ENCODE results near the gene F11.
"Not testable (repeated sequence)": the region's sequence is repeated elsewhere in the genome, so short reads cannot be mapped to it uniquely, and the experiment has no call there.

Gene F11

DNA sequence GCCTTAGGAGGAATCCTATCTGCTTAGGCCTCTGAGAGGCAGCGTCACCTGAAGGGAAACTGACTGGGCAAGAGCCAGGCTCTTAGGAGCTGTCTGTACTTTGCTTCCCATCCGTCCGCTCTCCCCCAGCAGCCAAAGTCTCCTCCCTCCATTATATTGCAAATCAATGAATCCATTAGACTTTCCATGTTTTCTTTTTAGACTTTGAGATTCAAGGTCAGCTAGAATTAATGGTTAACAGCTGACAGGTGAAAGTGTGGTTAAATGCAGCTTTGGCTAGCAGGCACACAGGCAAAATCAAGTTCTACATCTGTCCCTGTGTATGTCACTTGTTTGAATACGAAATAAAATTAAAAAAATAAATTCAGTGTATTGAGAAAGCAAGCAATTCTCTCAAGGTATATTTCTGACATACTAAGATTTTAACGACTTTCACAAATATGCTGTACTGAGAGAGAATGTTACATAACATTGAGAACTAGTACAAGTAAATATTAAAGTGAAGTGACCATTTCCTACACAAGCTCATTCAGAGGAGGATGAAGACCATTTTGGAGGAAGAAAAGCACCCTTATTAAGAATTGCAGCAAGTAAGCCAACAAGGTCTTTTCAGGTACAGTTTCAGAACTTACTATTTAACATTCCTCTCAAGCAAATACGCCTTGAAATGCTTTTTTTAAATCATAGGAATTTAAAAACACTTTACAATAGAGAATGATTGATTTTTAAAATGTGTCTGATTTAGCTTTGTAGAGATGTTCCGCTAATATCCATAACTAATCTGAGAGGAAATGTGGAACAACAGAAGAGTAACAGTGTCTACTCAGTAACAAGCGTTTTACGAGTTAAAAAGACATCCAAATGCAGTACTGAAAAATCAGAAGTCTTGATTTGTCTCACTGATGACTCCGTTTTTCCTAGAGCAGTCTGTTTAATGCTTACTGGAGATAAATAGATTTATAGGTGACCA is at the start of gene F11:
F11 (plus strand) TSS at position 507 of the 970 bp plus-strand sequence. CDS start 948 bp downstream, outside the sequence.
- DNase-seq (ENCODE audit: low spot score): no peak

DNA sequence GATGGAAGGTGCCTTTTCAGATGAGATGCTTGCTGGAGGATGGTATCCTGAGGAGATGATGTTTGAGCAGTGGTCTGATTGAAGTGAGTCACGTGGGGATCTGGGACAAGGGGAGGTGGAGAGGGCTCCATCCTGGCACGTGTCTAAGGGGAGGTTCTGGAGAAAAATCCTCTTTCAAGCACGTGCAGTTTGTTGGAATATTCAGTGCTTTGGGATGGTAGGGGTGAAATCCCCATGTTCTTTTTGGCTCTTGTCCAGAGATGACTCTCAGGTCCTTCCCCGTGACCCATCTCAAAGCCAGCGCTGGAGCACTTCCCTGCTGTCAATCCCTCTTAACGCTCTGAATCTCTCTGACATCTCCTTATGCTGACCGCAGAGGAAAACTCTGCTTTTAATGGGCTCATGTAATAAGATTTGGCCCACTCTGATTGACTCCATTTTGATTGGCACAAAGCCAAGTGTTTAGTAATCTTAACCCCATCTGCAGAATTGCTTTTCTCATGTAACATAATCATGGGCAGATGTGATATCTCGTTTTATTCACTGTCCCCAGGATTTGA is 49.4 kb upstream of the F11 start:
- no peak for DNase-seq (ENCODE audit: low spot score)

DNA sequence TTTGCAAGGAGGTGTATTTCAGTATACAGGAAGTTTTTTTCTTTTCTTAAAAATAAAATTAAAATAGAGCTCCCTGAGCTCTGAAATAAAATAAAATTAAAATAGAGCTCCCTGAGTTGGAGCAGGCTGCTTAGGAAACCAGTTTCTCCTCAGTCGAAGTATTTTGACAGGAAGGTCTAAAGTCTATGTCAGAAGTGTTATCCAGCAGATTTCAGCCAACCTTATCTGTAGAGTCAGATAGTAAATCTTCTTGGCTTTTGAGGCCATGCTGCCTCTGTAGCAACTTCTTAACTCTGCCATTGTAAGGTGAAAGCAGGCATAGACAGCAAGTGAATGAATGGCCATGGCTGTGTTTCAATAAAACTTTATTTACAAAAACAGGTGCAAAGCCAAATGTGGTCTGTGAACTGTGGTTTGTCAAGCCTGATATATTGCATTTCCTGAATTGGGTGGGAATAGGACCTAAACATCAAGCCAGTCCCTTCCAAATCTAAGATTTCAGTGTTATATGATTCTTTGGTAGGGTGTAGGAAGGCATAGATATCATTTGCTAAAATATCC is 48.2 kb upstream of the F11 start:
- DNase-seq (ENCODE audit: low spot score): no peak

DNA sequence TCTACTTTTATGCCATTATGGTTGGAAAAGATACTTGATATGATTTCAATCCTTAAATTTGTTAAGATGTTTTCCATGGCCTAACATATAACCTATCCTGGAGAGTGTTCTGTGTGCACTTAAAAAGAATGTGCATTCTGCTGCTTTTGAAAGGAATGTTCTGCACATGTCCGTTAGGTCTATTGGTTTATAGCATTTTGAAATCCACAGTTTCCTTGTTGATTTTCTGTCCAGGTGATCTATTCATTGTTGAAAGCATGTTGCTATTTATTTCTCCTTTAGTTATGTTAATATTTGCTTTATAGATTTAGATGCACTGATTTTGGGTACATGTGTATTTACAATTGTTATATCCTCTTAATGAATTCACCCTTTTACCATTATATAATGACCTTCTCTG is 44.4 kb upstream of the F11 start:
- no peak for DNase-seq (ENCODE audit: low spot score)

DNA sequence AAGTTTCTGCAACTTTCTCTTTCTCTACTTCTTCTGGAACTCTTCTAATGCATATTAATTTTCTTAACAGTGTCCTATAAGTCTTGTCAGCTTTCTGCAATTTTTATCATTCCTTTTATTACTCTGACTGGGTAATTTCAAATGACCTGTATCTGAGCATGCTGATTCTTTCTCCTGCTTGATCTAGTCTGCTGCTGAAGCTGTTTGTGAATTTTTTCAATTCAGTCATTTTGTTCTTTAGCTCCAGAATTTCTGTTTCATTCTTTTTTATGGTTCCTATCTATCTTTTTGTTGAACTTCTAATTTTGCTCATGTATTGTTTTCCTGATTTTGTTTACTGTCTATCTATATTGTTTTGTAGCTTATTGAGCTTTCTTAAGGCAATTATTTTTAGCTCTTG is 40.1 kb upstream of the F11 start:
- DNase-seq (ENCODE audit: low spot score): no peak

DNA sequence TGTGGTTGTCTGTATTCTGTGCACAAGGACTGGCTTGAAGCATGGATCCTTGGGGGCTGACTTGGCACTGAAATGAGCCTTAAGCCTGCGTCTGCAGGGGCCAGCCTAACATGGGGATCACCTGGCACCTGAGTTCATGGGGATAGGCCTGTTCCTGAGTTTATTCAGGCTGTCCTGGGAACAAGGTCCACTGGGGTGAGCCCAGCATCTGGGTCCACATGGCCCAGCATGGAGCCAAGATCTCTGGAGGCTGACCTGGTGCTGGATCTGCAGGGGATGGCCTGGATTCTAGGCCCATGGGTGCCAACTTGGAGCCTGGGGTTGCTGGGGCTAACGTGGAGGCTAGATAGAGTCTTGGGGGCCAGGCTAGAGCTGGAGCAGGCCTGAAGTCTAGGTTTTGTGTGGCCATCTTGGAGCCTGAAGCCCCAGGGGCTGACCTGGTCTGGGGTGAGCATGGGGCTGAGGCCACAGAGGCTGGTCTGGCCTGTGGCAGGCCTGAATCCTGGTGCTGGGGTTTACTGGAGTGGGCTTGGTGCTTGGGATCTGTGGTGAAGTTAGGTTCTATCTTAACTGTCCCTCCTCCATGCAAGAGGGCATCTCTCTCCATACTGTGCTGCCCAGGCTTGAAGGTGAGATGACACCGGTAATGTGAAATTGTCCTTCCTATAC is 39.3 kb upstream of the F11 start:
- no peak for DNase-seq (ENCODE audit: low spot score)

DNA sequence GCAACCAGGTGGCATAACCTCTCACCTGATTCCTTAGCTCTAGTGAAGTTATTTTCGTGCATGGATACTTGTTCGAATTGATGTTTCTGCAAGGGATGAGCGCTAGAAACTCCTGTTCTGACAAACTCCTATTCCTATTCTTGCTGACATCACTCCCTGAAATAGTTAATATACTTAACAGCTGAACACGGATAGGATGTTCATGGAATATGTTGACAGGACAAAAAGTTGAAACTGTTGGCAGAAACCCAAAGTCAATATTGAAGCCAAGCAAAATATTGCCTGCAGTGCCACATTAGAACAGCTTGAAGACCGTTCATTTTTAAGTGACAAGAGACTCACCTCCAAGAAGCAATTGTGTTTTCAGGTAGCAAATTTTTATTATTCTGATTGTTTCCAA is 38.8 kb upstream of the F11 start, which contains the start of gene KLKB1:
KLKB1 (plus strand) TSS at position 287 of the 400 bp plus-strand sequence. CDS start 689 bp downstream, outside the sequence.
- no peak for DNase-seq (ENCODE audit: low spot score)

DNA sequence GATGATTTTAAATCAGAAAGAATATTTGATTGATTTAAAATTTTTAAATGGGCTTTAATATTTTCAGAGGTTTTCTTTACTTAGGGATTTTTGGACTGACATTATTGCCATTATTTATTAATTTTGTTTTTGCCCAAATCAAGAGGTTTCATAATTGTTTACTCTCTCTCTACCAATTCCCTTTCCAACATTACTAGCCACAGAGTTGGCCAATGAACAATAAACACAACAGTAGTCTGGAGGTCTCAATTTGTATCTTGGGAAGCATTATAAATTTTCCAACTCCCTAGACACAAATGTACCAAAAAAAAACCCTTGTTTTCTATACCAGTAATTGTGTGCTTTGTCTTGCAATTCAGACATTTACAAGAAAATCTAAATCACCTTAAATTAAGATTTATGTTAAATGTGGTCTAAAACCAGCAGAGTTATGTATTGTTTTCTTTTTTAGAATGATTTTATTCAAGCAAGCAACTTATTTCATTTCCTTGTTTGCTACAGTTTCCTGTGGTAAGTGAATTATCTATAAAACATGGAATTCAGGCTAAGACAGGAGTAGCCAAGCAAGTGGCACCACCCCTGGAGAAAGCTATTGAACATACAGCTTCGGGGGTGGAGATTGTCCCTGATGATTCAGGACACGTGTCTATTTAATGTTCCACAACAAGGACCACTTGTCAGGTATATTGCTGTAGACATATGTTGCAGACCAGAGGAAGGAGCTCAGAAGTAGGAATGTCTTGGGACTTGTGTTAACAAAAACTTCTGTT is 38.1 kb upstream of the F11 start:
- no peak for DNase-seq (ENCODE audit: low spot score)

DNA sequence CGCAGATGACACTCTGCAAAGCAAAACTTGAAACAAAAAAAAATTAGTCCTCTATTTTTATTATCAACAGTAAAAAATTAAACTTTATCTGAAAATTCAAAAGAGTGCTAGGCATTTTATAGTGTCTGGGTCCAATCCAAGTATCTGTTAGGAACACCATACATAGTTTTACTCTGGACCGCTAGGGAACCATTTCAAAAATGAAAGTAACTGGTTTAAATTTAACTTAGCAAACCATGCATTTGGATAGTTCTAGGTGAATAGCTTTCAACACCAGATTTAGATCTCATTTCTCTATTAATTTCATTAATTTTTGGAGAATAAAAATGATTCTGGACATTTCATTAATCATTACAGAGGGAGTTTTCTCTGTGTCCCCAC is 37.5 kb upstream of the F11 start:
- DNase-seq (ENCODE audit: low spot score): no peak

DNA sequence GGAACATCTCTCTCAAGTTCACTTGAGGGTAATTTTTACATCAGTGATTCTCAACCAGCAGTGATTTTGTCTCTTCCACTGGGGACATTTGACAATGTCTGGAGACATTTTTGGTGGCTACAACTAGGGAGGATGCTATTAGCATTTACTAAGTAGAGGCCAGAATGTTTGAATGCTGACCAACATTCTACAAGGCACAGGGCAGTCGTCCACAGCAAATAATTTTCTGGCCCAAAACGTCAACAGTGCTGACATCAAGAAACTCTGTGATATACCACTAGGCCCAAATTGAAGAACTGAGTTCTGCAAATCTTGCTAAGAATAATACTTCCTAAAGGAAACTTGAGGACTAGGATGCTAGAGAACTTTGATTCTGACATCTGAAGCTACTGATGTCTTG is 31.6 kb upstream of the F11 start:
- no peak for DNase-seq (ENCODE audit: low spot score)

DNA sequence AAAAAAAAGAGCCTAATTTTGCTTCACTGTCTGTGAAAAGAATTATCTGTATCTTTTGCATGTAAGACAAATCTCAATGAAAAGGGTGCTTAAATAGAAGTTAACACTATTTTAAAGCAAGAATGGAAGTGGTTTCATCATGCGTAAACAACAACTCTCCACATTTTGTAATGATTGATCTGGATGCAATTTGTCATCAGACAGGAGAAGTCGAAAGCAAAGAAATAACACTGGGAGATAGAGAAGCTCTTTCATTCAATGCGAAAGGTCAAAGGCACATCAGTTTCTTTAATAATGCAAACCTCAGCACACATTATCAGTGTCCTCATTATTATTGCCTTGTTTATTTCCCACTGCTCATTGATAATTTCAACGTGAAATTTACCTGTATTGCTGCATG is 29.9 kb upstream of the F11 start:
- DNase-seq (ENCODE audit: low spot score): no peak

DNA sequence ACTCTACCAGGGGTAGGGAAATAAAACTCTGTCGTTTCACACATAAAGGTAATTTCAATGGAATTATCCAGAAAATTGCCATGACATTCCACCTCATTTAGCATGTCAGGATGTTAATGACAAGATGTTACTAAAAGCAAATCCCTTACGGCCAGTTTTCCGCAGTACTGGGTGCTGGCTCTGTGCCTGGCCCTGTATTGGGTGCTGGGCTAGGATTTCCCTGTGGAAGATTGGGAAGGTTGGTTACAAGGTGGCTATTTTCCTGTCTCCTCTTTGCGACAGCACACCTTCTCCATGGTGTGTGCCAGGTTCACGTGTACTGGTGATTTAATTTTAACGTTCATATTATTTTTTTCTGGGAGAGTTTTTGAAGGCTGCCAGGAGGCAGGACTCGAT is 25.5 kb upstream of the F11 start:
- DNase-seq (ENCODE audit: low spot score): no peak

DNA sequence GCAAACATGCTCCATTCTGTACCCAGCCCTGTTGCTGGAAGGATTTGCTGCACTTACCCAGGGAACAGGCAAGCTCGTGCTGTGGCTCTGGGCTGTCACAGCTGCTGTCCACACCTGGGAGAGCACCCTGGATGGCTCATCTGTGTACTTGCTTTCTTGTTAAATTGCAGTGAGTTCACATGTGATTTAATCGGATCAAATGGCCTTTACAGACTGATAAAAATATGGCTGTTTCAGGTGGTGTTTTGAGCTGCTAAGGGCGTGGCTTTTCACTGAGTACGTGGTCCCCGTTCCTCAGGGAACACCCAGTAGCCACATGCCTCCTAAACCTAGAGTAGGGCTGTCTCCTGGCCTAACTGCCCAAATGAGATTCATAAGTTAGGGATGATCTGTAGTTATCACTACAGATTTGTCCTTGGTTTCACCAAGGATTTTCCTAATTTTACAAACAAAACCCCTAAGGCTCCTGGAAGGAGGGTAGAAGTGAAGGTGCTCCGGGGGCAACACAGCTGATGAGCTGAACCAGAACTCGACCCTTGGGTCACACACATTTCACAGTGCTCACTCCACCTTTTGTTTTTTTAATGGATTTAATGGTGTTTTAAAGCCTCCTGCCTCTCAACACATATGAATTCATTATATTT is 25.0 kb upstream of the F11 start:
- DNase-seq (ENCODE audit: low spot score): no peak

DNA sequence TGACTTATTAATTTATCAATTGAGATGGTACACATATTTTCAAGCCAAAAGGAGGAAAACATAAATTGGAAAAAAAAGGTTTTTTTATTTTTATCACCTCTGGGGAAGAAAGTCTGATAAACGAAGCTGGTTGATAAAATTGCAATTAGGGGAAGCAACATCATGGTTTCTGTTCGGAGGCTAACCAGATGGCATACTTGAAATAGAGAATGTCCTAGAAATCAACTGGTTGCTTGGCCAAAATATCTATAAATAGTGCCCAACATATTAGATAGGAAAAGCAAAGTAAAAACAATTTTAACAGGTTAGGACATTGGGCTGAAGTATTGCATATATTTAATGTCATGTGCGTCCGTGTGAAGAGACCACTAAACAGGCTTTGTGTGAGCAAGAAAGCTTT is 24.4 kb upstream of the F11 start:
- DNase-seq (ENCODE audit: low spot score): no peak

DNA sequence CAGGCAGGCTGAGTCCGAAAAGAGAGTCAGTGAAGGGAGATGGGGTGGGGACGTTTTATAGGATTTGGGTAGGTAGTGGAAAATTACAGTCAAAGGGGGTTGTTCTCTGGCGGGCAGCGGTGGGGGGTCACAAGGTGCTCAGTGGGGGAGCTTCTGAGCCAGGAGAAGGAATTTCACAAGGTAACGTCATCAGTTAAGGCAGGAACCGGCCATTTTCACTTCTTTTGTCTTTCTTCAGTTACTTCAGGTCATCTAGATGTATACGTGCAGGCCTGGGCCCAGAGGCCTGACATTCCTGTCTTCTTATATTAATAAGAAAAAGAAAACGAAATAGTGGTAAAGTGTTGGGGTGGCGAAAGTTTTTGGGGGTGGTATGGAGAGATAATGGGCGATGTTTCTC is 24.0 kb upstream of the F11 start:
- DNase-seq (ENCODE audit: low spot score): not testable (repeated sequence)

DNA sequence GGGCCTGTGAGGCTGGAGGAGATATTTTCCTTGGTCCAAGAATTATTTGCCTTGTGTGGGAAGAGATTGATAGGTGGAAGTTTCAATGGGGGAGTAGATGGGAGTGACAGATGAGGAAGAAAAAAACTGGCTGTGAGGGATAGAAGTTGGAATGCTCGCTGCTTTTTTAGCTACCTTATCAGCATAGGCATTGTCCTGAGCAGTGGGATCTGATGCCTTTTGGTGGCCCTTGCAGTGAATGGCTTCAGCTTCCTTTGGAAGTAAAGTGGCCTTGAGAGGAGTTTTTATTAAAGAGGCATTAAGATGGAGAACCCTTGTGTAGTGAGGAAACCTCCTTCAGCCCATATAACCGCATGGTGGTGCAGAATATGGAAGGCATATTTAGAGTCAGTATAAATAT is 22.7 kb upstream of the F11 start:
- no peak for DNase-seq (ENCODE audit: low spot score)

DNA sequence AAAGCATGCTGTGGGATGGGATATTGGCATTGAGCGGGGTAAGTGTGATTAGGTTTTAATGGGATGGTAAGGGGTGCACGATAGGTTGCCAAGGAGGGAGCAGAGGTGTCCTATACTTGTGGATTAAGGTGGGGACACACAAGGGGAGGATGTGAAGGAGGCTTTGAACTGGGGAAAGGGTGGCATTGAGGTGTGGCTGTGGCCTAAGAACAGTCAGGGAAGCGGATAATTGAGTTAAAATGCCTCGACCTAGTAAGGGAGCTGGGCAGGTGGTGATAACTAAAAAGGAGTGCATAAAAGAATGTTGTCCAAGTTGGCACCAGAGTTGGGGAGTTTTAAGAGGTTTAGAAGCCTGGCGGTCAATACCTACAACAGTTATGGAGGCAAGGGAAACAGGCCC is 21.2 kb upstream of the F11 start:
- no peak for DNase-seq (ENCODE audit: low spot score)

DNA sequence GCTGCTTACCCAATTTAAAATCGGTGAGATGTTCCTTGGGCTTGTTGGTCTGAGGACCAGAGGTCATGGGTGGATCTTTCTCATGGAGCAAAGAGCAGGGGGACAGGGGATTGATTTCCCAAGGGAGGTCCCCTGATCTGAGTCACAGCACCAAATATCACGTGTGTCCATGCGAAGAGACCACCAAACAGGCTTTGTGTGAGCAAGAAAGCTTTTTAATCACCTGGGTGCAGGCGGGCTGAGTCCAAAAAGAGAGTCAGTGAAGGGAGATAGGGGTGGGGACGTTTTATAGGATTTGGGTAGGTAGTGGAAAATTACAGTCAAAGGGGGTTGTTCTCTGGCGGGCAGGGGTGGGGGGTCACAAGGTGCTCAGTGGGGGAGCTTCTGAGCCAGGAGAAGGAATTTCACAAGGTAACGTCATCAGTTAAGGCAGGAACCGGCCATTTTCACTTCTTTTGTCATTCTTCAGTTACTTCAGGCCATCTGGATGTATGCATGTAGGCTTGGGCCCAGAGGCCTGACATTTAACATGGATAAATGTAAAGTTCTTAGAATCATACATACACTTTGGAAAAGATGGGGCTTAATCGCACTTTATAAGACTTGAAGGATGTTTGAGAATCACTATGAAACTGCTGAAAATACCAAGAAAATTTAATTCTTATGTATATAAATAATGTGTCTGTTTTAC is 18.8 kb upstream of the F11 start:
- not testable (repeated sequence) for DNase-seq (ENCODE audit: low spot score)

DNA sequence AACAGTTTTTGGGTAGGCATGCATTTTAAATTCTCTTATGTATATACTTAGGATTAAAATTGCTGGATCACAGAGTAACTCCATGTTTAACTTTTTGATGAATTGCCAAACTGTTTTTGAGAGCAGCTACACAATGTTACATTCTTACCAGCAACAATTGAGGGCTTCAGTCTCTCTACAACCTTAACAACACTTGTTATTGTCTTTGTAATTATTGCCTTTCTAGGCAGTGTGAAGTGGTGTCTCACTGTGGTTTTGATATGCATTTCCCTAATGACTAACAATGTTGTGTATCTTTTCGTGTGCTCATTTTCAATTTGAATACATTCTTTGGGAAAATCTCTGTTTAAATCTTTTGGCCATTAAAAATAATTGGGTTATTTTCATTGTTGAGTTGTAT is 17.3 kb upstream of the F11 start:
- DNase-seq (ENCODE audit: low spot score): no peak

All from kidney capillary endothelial cell (primary cell).